ENCODE data around the gene TSC2.

GRCh38 chr16:2037647-2038381 is 10.0 kb upstream of the TSC2 start:
- TF ChIP-seq ATF6 (CRISPR knock-in tag; IDR thresholded peaks at IDR 0.05): no peak
- TF ChIP-seq RBM34 (IDR thresholded peaks at IDR 0.05; ENCODE audit: borderline replicate concordance, insufficient read depth, low read length): no peak
- no peak for TF ChIP-seq CTCF (IDR thresholded peaks at IDR 0.05 in 2 of 3, conservative IDR thresholded peaks at IDR 0.05 in 1 of 3; ENCODE audit: insufficient read depth in 2 of 3, low read depth in 1 of 3, low read length in 3 of 3)
- no peak for TF ChIP-seq CEBPB (tag; IDR thresholded peaks at IDR 0.05)
- no peak for TF ChIP-seq HCFC1 (IDR thresholded peaks at IDR 0.05; ENCODE audit: low read depth, low read length)
- no peak for TF ChIP-seq DPF2 (IDR thresholded peaks at IDR 0.05)
- TF ChIP-seq GTF2F1 (IDR thresholded peaks at IDR 0.05; ENCODE audit: low read depth, low read length): no peak
- no peak for TF ChIP-seq SP1 (CRISPR knock-in tag; IDR thresholded peaks at IDR 0.05)
- TF ChIP-seq SIN3B (IDR thresholded peaks at IDR 0.05; ENCODE audit: low read depth): no peak

Data from K562 (cell line).